Coronary artery (tissue), 2 donors: Measurements from ENCODE around the gene OTUB2.

Experiments
- DNase-seq: peaks from one replicate; pipeline ENCODE4 v3.0.0-alpha.2; 2017; ENCODE audit warnings: low spot score
- H3K27ac ChIP-seq, 2 donors: fragments of 200-600 bp; sonication (generic); one replicate each; pipeline ENCODE4 v1.5.1; 2016 to 2019
- H3K4me3 ChIP-seq: fragments of 200-600 bp; sonication (generic); 2 replicates; pipeline ENCODE4 v1.5.1; 2016; ENCODE audit warnings: mild to moderate bottlenecking, moderate library complexity
- TF ChIP-seq, protein P1 (sequence below): fragments of 200-600 bp; sonication (generic); IDR thresholded peaks from one replicate; pipeline ENCODE4 v1.5.1; 2019; ENCODE audit warnings: antibody characterized with exemption

OTUB2 gene

DNA sequence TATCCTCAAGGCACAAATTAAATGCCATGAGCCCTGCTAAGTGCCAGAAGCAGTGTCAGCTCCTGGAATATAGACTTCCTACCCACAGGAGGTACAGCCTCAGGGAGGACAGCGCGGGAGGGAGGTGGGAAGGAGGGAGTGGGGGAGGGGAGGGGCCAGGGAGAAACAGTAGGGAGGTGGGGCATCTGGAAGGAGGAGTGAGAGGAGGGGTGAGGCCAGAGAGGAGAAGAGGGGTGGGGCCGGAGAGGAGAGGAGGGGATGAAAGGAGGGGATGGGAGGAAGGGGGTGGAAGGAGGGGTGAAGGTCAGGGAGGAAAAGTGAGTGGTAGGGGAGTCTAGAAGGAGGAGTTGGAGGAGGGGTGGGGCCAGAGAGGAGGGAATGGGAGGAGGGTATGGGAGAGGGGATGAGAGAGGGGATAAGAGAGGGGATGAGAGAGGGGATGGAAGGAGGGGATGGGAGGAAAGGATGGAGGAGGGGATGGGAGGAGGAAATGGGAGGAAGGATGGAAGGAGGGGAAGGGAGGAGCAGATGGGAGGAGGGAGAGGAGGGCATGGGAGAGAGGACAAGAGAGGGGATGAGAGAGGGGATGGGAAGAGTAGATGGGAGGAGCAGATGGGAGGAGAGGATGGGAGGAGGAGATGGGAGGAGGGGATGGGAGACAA is 38.2 kb upstream of the OTUB2 start:
- H3K4me3 ChIP-seq = no peak overlapping the region
- no peak for DNase-seq
- no peak overlapping the region for H3K27ac ChIP-seq
- TF ChIP-seq, protein P1, sequence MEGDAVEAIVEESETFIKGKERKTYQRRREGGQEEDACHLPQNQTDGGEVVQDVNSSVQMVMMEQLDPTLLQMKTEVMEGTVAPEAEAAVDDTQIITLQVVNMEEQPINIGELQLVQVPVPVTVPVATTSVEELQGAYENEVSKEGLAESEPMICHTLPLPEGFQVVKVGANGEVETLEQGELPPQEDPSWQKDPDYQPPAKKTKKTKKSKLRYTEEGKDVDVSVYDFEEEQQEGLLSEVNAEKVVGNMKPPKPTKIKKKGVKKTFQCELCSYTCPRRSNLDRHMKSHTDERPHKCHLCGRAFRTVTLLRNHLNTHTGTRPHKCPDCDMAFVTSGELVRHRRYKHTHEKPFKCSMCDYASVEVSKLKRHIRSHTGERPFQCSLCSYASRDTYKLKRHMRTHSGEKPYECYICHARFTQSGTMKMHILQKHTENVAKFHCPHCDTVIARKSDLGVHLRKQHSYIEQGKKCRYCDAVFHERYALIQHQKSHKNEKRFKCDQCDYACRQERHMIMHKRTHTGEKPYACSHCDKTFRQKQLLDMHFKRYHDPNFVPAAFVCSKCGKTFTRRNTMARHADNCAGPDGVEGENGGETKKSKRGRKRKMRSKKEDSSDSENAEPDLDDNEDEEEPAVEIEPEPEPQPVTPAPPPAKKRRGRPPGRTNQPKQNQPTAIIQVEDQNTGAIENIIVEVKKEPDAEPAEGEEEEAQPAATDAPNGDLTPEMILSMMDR = no peak

DNA sequence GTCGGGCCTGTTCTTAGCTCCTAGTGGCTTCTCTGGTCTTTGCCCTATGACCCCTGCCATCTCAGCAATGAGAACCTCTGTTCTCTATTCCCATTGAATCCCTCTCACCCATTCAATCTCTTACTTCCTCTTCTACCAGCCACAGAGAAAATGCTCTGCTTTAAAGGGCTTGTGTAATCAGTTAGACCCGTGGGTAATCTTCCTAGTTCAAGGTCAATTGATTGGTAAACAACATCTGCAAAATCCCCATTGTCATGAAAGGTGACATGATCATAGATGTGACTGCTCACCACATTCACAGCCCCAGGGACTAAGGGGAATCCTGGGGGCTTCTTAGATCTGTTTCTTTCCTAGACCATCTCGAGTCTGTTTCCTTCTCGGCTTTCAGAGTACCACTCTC is 36.2 kb upstream of the OTUB2 start:
- Histone ChIP-seq H3K27ac (no peak overlapping the region), H3K4me3 (no peak overlapping the region)
- TF ChIP-seq, protein P1 = no peak
- no peak for DNase-seq

DNA sequence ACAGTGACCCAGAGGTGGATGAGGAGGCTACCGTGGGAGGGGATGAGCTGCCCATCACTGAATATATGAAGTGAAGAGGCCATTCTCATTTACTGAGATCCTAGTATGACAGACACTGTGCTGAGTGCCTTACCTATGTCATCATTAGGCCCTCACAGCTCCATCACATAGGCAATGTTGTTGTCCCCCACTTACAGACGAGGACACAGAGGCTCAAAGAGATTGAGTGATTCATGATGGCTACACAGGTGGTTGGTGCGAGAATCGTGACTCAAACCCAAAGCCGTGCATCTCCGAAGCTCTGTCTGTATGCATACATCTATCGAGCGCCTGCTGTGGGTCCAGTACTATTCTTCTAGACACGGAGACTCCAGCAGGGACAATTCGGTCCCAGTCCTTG is 34.9 kb upstream of the OTUB2 start:
- TF ChIP-seq, protein P1 = no peak
- DNase-seq = no peak
- no peak overlapping the region for H3K4me3 ChIP-seq
- no peak overlapping the region for H3K27ac ChIP-seq

DNA sequence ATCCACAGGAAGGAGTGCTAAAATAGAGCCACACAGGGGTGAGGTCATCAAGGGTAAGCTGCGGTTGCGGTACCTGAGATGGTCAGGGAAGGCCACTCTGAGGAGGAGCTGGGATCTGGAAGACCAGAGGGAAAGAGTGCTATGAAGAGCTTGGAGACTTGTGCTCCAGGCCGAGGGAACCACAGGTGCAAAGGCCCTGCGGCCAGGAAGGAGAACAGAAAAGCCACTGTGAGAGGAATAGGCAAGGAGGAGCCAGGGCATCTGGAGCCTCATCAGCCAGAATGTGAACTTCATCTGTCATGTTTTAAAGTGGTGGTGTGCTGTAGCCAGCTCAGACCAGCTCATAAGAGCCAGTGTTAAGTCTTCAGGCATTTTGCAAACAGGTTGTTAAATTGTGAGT is 34.5 kb upstream of the OTUB2 start:
- H3K27ac ChIP-seq = no peak overlapping the region
- no peak overlapping the region for H3K4me3 ChIP-seq
- TF ChIP-seq, protein P1 = no peak
- no peak for DNase-seq

DNA sequence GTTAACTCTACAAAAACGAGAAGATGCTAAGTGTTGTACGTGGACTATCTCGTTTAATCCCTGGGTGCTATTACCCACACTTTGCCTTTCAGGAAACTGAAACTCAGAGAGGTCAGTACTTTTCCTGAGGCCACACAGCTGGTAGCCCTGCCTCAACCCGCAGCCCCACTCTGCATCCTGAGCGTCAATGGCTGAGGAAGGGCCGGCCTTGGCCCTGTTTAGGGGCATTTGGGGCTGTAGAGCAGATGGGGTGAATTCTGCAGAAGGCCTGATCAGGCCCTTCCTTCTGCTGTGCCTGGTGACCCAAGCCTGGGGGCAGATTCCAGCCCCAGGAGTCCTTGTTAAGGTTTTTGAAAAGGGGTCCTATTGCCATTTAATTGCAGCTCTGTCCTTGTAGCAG is 32.8 kb upstream of the OTUB2 start:
- no peak overlapping the region for H3K4me3 ChIP-seq
- TF ChIP-seq, protein P1 = no peak

DNA sequence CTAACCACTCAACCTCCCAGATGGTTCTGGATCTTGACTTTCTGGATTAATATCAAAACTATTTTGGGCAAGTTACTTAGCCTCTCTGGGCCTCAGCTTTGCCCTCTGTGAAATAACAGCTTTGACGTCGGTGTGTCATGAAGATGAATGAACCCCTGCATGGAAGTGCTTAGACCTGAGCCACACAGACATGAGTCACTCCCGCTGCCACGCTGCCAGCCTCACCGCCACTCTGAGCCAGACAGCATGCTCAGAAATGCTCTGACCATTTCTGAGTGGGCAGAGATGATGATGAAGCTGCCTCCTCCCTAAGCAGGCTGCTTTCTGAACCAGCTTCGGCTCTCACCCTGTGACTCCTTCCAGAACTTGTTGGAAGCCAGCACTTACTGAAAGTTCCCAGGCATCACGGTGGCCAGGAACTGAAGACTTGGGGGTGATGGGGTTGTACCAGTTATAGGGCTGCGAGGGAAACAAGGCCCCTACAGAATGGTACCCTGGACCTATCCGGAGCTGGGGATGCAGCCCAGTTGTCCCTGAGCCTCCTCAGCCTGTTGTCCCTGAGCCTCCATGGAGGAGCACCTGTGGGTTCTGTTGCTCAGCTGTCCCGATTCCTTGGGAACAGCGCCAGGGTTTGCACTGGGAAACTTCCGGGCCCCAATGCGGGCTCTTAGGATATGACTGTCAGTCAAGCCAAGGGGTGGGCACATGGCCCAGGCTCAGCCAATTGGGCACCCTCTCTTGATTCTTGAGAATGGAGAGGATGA is 31.0 kb upstream of the OTUB2 start:
- peak; percentile 90 for DNase-seq
- H3K4me3 ChIP-seq = peak overlapping the region; percentile 57
- peak overlapping the region; percentile 77 to 90 for H3K27ac ChIP-seq
- TF ChIP-seq, protein P1 = no peak

More for the DNA sequence above, 32.8 kb upstream of the OTUB2 start:
- H3K27ac ChIP-seq = no peak overlapping the region
- no peak for DNase-seq
